ENCODE results near the gene TXNRD3. TPM values are rescaled to one million over a fixed set of nuclear protein-coding genes. Genes with fewer than 3 reads are reported as not detected.

The TXNRD3 gene
- polyA plus RNA-seq, 1 donor (not counting 4 experiments of a cell fraction or from before 2014, with no cell fraction given): 9.7 TPM

DNA sequence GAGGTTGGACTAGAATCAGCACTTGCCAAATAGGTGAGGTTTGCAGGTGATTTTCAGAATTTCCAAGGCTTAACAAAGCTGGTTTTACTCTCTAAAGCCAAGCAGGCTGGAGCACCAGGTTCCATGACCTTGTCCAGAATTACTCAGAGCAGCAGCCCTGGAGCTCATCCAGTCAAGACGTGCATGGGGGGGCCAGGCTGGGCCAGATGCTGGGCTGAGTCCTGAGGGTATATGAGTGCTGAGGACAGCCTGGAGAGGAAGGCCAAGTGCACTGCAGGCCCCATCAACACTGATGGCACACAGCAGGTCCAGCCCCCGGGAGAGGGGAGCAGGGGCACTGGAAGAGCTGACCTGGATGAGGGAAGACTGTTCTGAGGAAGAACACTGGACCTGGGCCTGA, 3.0 kb upstream of the TXNRD3 start:
- Histone ChIP-seq H3K9me1 (ENCODE audit: control insufficient read depth, extremely low read depth, insufficient read depth, low read length) (no peaks in the 10 kb centered on the region), H2AFZ (ENCODE audit: control insufficient read depth, low read length) (no peak overlapping the region), H4K20me1 (ENCODE audit: control insufficient read depth, extremely low read depth, insufficient read depth, low read length) (no peaks in the 10 kb centered on the region), H3K4me3 (ENCODE audit: control insufficient read depth in 2 of 3, extremely low read depth in 1 of 3, insufficient read depth in 2 of 3, low read depth in 1 of 3, low read length in 3 of 3) (no peak overlapping the region), H3K27ac (ENCODE audit: control insufficient read depth, insufficient read depth, low read length) (no peak overlapping the region), H3K36me3 (ENCODE audit: control insufficient read depth in 2 of 2, extremely low read depth in 1 of 2, insufficient read depth in 2 of 2, low read length in 2 of 2) (no peaks in the 10 kb centered on the region), H3K4me2 (ENCODE audit: control insufficient read depth, extremely low read depth, insufficient read depth, low read depth, low read length) (no peak overlapping the region), H3K9ac (ENCODE audit: control insufficient read depth, extremely low read depth, insufficient read depth, low read length) (no peak overlapping the region), H3K27me3 (ENCODE audit: control insufficient read depth, extremely low read depth, insufficient read depth, low read length) (peaks cover 18% of the 10 kb centered on the region), H3K4me1 (ENCODE audit: control insufficient read depth, extremely low read depth, insufficient read depth, low read length) (peaks cover 10% of the 10 kb centered on the region), H3K79me2 (ENCODE audit: control insufficient read depth, insufficient read depth, low read length) (peaks cover 2% of the 10 kb centered on the region), H3K9me3 (ENCODE audit: control insufficient read depth, low read depth, low read length) (no peaks in the 10 kb centered on the region)
- no peak for FAIRE-seq
- DNase-seq (ENCODE audit: low read depth, low spot score): no peak
- dilution Hi-C loops (cut with MboI; ENCODE audit: extremely low pct_ligation_motif_present, low sequenced_read_pairs): no loop called here
- TF ChIP-seq, protein P1, sequence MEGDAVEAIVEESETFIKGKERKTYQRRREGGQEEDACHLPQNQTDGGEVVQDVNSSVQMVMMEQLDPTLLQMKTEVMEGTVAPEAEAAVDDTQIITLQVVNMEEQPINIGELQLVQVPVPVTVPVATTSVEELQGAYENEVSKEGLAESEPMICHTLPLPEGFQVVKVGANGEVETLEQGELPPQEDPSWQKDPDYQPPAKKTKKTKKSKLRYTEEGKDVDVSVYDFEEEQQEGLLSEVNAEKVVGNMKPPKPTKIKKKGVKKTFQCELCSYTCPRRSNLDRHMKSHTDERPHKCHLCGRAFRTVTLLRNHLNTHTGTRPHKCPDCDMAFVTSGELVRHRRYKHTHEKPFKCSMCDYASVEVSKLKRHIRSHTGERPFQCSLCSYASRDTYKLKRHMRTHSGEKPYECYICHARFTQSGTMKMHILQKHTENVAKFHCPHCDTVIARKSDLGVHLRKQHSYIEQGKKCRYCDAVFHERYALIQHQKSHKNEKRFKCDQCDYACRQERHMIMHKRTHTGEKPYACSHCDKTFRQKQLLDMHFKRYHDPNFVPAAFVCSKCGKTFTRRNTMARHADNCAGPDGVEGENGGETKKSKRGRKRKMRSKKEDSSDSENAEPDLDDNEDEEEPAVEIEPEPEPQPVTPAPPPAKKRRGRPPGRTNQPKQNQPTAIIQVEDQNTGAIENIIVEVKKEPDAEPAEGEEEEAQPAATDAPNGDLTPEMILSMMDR (optimal IDR thresholded peaks at IDR 0.05 in 1 of 3, IDR thresholded peaks at IDR 0.05 in 1 of 3, conservative IDR thresholded peaks at IDR 0.05 in 1 of 3; ENCODE audit: extremely low read depth in 1 of 3, insufficient read depth in 2 of 3, low read length in 3 of 3): no peak
- TF ChIP-seq EZH2 (IDR thresholded peaks at IDR 0.05; ENCODE audit: low read length): no peak

GRCh38 chr3:126656371-126657134, 1.6 kb upstream of the TXNRD3 start:
- Histone ChIP-seq H3K9me1 (ENCODE audit: control insufficient read depth, extremely low read depth, insufficient read depth, low read length) (no peaks in the 10 kb centered on the region), H3K36me3 (ENCODE audit: control insufficient read depth in 2 of 2, extremely low read depth in 1 of 2, insufficient read depth in 2 of 2, low read length in 2 of 2) (no peaks in the 10 kb centered on the region), H3K4me1 (ENCODE audit: control insufficient read depth, extremely low read depth, insufficient read depth, low read length) (peaks cover 10% of the 10 kb centered on the region), H3K9ac (ENCODE audit: control insufficient read depth, extremely low read depth, insufficient read depth, low read length) (no peak overlapping the region), H3K4me2 (ENCODE audit: control insufficient read depth, extremely low read depth, insufficient read depth, low read depth, low read length) (no peak overlapping the region), H4K20me1 (ENCODE audit: control insufficient read depth, extremely low read depth, insufficient read depth, low read length) (no peaks in the 10 kb centered on the region), H3K27me3 (ENCODE audit: control insufficient read depth, extremely low read depth, insufficient read depth, low read length) (peaks cover 14% of the 10 kb centered on the region), H3K27ac (ENCODE audit: control insufficient read depth, insufficient read depth, low read length) (no peak overlapping the region), H3K9me3 (ENCODE audit: control insufficient read depth, low read depth, low read length) (no peaks in the 10 kb centered on the region), H2AFZ (ENCODE audit: control insufficient read depth, low read length) (no peak overlapping the region), H3K79me2 (ENCODE audit: control insufficient read depth, insufficient read depth, low read length) (peaks cover 2% of the 10 kb centered on the region), H3K4me3 (ENCODE audit: control insufficient read depth in 2 of 3, extremely low read depth in 1 of 3, insufficient read depth in 2 of 3, low read depth in 1 of 3, low read length in 3 of 3) (no peak overlapping the region)
- DNase-seq (ENCODE audit: low read depth, low spot score): no peak
- TF ChIP-seq, protein P1 (optimal IDR thresholded peaks at IDR 0.05 in 1 of 3, IDR thresholded peaks at IDR 0.05 in 1 of 3, conservative IDR thresholded peaks at IDR 0.05 in 1 of 3; ENCODE audit: extremely low read depth in 1 of 3, insufficient read depth in 2 of 3, low read length in 3 of 3): no peak
- TF ChIP-seq EZH2 (IDR thresholded peaks at IDR 0.05; ENCODE audit: low read length): no peak
- dilution Hi-C loops (cut with MboI; ENCODE audit: extremely low pct_ligation_motif_present, low sequenced_read_pairs): no loop called here
- no peak for FAIRE-seq

Measured in keratinocyte (primary cell).